ENCODE results near the gene OLFML3.

The OLFML3 gene

GRCh38 chr1:113972954-113973353, 6.3 kb upstream of the OLFML3 start:
- TF ChIP-seq REST (IDR thresholded peaks at IDR 0.05; ENCODE audit: low read depth) (no peak), EP300 (IDR thresholded peaks at IDR 0.05; ENCODE audit: borderline replicate concordance) (no peak), FOXM1 (IDR thresholded peaks at IDR 0.05; ENCODE audit: borderline replicate concordance, low read depth) (no peak), RAD21 (IDR thresholded peaks at IDR 0.05; ENCODE audit: low read depth) (no peak), TEAD4 (IDR thresholded peaks at IDR 0.05) (no peak), CEBPB (IDR thresholded peaks at IDR 0.05) (no peak), TCF12 (IDR thresholded peaks at IDR 0.05; ENCODE audit: low read depth) (no peak), USF1 (IDR thresholded peaks at IDR 0.05) (no peak), CREB1 (IDR thresholded peaks at IDR 0.05; ENCODE audit: low read depth) (no peak), ZBTB7A (IDR thresholded peaks at IDR 0.05; ENCODE audit: low read depth) (no peak), EGR1 (IDR thresholded peaks at IDR 0.05) (no peak), NFIC (IDR thresholded peaks at IDR 0.05) (no peak)

- TF ChIP-seq MAX (IDR thresholded peaks at IDR 0.05) (no peak), TEAD4 (IDR thresholded peaks at IDR 0.05) (0 out of 2 replicates have a peak, but pooled peaks have one; percentile 15)
Observed at GRCh38 chr1:113975211-113975895, 3.9 kb upstream of the OLFML3 start.

GRCh38 chr1:113976609-113977278, 2.5 kb upstream of the OLFML3 start:
- no peak for TF ChIP-seq TAF1 (IDR thresholded peaks at IDR 0.05; ENCODE audit: low read depth)
- TF ChIP-seq NFIC (IDR thresholded peaks at IDR 0.05), result peak; percentile 44; the same call in 1 of the 2 replicates
- TF ChIP-seq EP300 (IDR thresholded peaks at IDR 0.05; ENCODE audit: borderline replicate concordance), result peak; percentile 50; the same call in 1 of the 2 replicates
- 0 out of 2 replicates have a peak, but pooled peaks have one; percentile 33 for TF ChIP-seq YY1 (IDR thresholded peaks at IDR 0.05; ENCODE audit: low read depth)
- peak; percentile 64 for TF ChIP-seq TCF12 (IDR thresholded peaks at IDR 0.05; ENCODE audit: low read depth)
- TF ChIP-seq FOXM1 (IDR thresholded peaks at IDR 0.05; ENCODE audit: borderline replicate concordance, low read depth), result peak; percentile 33; the same call in 1 of the 2 replicates
- TF ChIP-seq TEAD4 (IDR thresholded peaks at IDR 0.05), result peak; percentile 66
- peak; percentile 21; the same call in 1 of the 2 replicates for TF ChIP-seq RAD21 (IDR thresholded peaks at IDR 0.05; ENCODE audit: low read depth)
- no peak; the same call in 1 of the 2 replicates for TF ChIP-seq MAX (IDR thresholded peaks at IDR 0.05)

- TF ChIP-seq USF1 (IDR thresholded peaks at IDR 0.05) (no peak), EP300 (IDR thresholded peaks at IDR 0.05; ENCODE audit: borderline replicate concordance) (no peak), NFIC (IDR thresholded peaks at IDR 0.05) (no peak), FOXM1 (IDR thresholded peaks at IDR 0.05; ENCODE audit: borderline replicate concordance, low read depth) (no peak), CEBPB (IDR thresholded peaks at IDR 0.05) (no peak), MAX (IDR thresholded peaks at IDR 0.05) (no peak), RAD21 (IDR thresholded peaks at IDR 0.05; ENCODE audit: low read depth) (no peak), TCF12 (IDR thresholded peaks at IDR 0.05; ENCODE audit: low read depth) (no peak)
Observed at GRCh38 chr1:113977906-113978305, 1.4 kb upstream of the OLFML3 start.

GRCh38 chr1:113980110-113980509, 836 bp downstream of the OLFML3 start:
- TF ChIP-seq TAF1 (IDR thresholded peaks at IDR 0.05; ENCODE audit: low read depth), result no peak
- TF ChIP-seq REST (IDR thresholded peaks at IDR 0.05; ENCODE audit: low read depth), result no peak
- peak; percentile 36 for TF ChIP-seq NFIC (IDR thresholded peaks at IDR 0.05)
- TF ChIP-seq RAD21 (IDR thresholded peaks at IDR 0.05; ENCODE audit: low read depth), result no peak
